ENCODE results near the gene SPOCK1. TPM values are rescaled to one million over a fixed set of nuclear protein-coding genes. Genes with fewer than 3 reads are reported as not detected.

Gene SPOCK1
- total and polyA plus RNA-seq, 2 of the 4 experiments (the other 2 are of a cell fraction): 5.0 to 20.3 TPM

- H3K14ac ChIP-seq (replicated peaks; ENCODE audit: low read depth, low read length): no peak overlapping the region
- no peak overlapping the region for H3K56ac ChIP-seq (ENCODE audit: extremely low read depth, insufficient read depth, low read length)
- H3K9ac ChIP-seq (ENCODE audit: low read depth, low read length): no peak overlapping the region
- no peak overlapping the region for H3K4me2 ChIP-seq (ENCODE audit: low read depth, low read length)
- H3K18ac ChIP-seq (ENCODE audit: low read depth, low read length): no peak overlapping the region
- H3K4me3 ChIP-seq (ENCODE audit: insufficient read depth, low read depth, low read length): no peak overlapping the region
- H3K79me1 ChIP-seq (ENCODE audit: low read depth in 1 of 2, low read length in 2 of 2): no peaks in the 10 kb centered on the region
- no peak for TF ChIP-seq NFE2L2 (IDR thresholded peaks at IDR 0.05; ENCODE audit: low read depth, low read length)
- no peak for TF ChIP-seq MAFK (IDR thresholded peaks at IDR 0.05; ENCODE audit: low read depth, low read length)
- no peak for TF ChIP-seq SMC3 (IDR thresholded peaks at IDR 0.05; ENCODE audit: low read depth, low read length)
- TF ChIP-seq CHD1 (IDR thresholded peaks at IDR 0.05; ENCODE audit: low read depth, low read length): no peak
- TF ChIP-seq MXI1 (IDR thresholded peaks at IDR 0.05; ENCODE audit: borderline replicate concordance, low read depth, low read length): no peak
- TF ChIP-seq, protein P1, sequence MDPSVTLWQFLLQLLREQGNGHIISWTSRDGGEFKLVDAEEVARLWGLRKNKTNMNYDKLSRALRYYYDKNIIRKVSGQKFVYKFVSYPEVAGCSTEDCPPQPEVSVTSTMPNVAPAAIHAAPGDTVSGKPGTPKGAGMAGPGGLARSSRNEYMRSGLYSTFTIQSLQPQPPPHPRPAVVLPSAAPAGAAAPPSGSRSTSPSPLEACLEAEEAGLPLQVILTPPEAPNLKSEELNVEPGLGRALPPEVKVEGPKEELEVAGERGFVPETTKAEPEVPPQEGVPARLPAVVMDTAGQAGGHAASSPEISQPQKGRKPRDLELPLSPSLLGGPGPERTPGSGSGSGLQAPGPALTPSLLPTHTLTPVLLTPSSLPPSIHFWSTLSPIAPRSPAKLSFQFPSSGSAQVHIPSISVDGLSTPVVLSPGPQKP (IDR thresholded peaks at IDR 0.05; ENCODE audit: borderline replicate concordance, low read depth, low read length): no peak
- H4K5ac ChIP-seq (ENCODE audit: low read depth, low read length): no peak overlapping the region
- H3K9me3 ChIP-seq (ENCODE audit: control insufficient read depth, insufficient read depth, low read length): no peaks in the 10 kb centered on the region
- no peak overlapping the region for H4K91ac ChIP-seq (ENCODE audit: insufficient read depth, low read depth, low read length)
- no peak overlapping the region for H3K23ac ChIP-seq (ENCODE audit: low read depth, low read length)
- no peak overlapping the region for H2BK20ac ChIP-seq (ENCODE audit: low read depth, low read length)
- no peak overlapping the region for H2AK9ac ChIP-seq (replicated peaks; ENCODE audit: low read depth, low read length, poor library complexity)
- H4K20me1 ChIP-seq (ENCODE audit: insufficient read depth, low read length): no peaks in the 10 kb centered on the region
- H2BK15ac ChIP-seq (ENCODE audit: low read depth, low read length): no peak overlapping the region
- dilution Hi-C loops (cut with HindIII; ENCODE audit: low sequenced_read_pairs, unreplicated experiment) (no loop called here), intact Hi-C loops (cut with micrococcal nuclease) (no loop called here), in situ Hi-C loops (cut with MboI; ENCODE audit: low sequenced_read_pairs) (no loop called here)
- no CpG with 5 or more reads among the region's 2 CpGs for whole genome bisulfite sequencing, 2 experiments (ENCODE audit: extremely low coverage in 2 of 2, insufficient read length in 1 of 2)
- POLR2A ChIA-PET (ENCODE audit: unreplicated experiment): no interaction called here
- no peaks in the 10 kb centered on the region for H3K27me3 ChIP-seq (ENCODE audit: control insufficient read depth, insufficient read depth, low read length)
- no peak overlapping the region for H2BK5ac ChIP-seq (ENCODE audit: low read depth, low read length, poor library complexity, severe bottlenecking)
- CTCF ChIA-PET: interaction anchor here (2.0 kb wide), 1 partner anchor 13 kb away, joined by 4 read pairs; no protein-coding TSS in a partner anchor
- DNase-seq (no peak), ATAC-seq (ENCODE audit: low read depth) (no peak)
- no peak overlapping the region for H2AK5ac ChIP-seq (ENCODE audit: low read depth, low read length)
- no peak overlapping the region for H3K4ac ChIP-seq (ENCODE audit: low read depth, low read length)
- no peak overlapping the region for H2BK120ac ChIP-seq (ENCODE audit: low read depth, low read length)
- H2AFZ ChIP-seq (replicated peaks; ENCODE audit: low read length, poor library complexity): no peak overlapping the region
- no peaks in the 10 kb centered on the region; the same call in 1 of the 2 replicates for H3K4me1 ChIP-seq (ENCODE audit: control insufficient read depth, insufficient read depth, low read length)
- no peaks in the 10 kb centered on the region for H3K36me3 ChIP-seq (ENCODE audit: control insufficient read depth, insufficient read depth, low read length)
- no peaks in the 10 kb centered on the region for H3K9me1 ChIP-seq (ENCODE audit: insufficient read depth, low read length)
- no peak overlapping the region for H4K8ac ChIP-seq (ENCODE audit: low read depth in 2 of 2, low read length in 2 of 2)
- no TSS peak for BruUV-seq (replicated peaks)
- no peak overlapping the region for H3K27ac ChIP-seq (ENCODE audit: insufficient read depth, low read length)
These were observed 229.9 kb downstream of the SPOCK1 start for GRCh38 chr5:137269274-137269673.

All from IMR-90 (cell line).